GM23338 (cell line): ENCODE data around the gene FAM78B. TPM values are rescaled to one million over a fixed set of nuclear protein-coding genes. Genes with fewer than 3 reads are reported as not detected.

Experiments used
- ATAC-seq: fragments of 200-7000 bp; cut with Tn5 transposase; 3 replicates; pipeline ENCODE4 v1.9.1; 2020
- DNase-seq: peaks from one replicate; pipeline ENCODE4 v3.0.0-alpha.2; 2015; ENCODE audit warnings: low spot score
- H2AFZ ChIP-seq: fragments of 200-600 bp; sonication (generic); 2 replicates; pipeline ENCODE4 v1.8.0; 2016; ENCODE audit warnings: antibody characterized with exemption, mild to moderate bottlenecking, moderate library complexity
- H3F3A ChIP-seq: fragments of 200-600 bp; sonication (generic); replicated peaks from 2 replicates; pipeline ENCODE4 v1.8.0; 2017; ENCODE audit warnings: antibody characterized with exemption, mixed run types, low read depth
- H3K27ac ChIP-seq: fragments of 200-600 bp; sonication (generic); 2 replicates; pipeline ENCODE4 v1.6.1; 2016; ENCODE audit warnings: low read depth
- H3K27me3 ChIP-seq: fragments of 200-600 bp; sonication (generic); 2 replicates; pipeline ENCODE4 v1.8.0; 2016; ENCODE audit warnings: mild to moderate bottlenecking, mixed run types, moderate library complexity; ENCODE audit not compliant: insufficient read depth
- H3K36me3 ChIP-seq: fragments of 200-600 bp; sonication (generic); 2 replicates; pipeline ENCODE4 v1.8.0; 2016; ENCODE audit warnings: mild to moderate bottlenecking; ENCODE audit not compliant: insufficient read depth
- H3K4me1 ChIP-seq: fragments of 200-600 bp; sonication (generic); 2 replicates; pipeline ENCODE4 v1.8.0; 2016; ENCODE audit warnings: mild to moderate bottlenecking, moderate library complexity; ENCODE audit not compliant: insufficient read depth
- H3K4me2 ChIP-seq: fragments of 200-600 bp; sonication (generic); 2 replicates; pipeline ENCODE4 v1.7.1; 2017; ENCODE audit warnings: mixed run types
- H3K4me3 ChIP-seq: fragments of 200-600 bp; sonication (generic); 2 replicates; pipeline ENCODE4 v1.6.1; 2016; ENCODE audit warnings: mixed run types
- H3K79me2 ChIP-seq: fragments of 200-600 bp; sonication (generic); replicated peaks from 2 replicates; pipeline ENCODE4 v1.8.0; 2017; ENCODE audit warnings: mild to moderate bottlenecking; ENCODE audit not compliant: insufficient read depth
- H3K9me2 ChIP-seq: fragments of 200-600 bp; sonication (generic); 2 replicates; pipeline ENCODE4 v1.8.0; 2017; ENCODE audit not compliant: insufficient read depth
- H4K20me1 ChIP-seq: fragments of 200-600 bp; sonication (generic); replicated peaks from 2 replicates; pipeline ENCODE4 v1.8.0; 2017; ENCODE audit warnings: mild to moderate bottlenecking; ENCODE audit not compliant: insufficient read depth
- H3K27ac Mint-ChIP-seq: 2 replicates; pipeline ENCODE4 v1.8.0; 2020; ENCODE audit warnings: inconsistent platforms, mild to moderate bottlenecking, moderate library complexity, mixed read lengths
- H3K27me3 Mint-ChIP-seq: 3 replicates; pipeline ENCODE4 v1.8.0; 2022; ENCODE audit warnings: low read depth, mild to moderate bottlenecking, moderate library complexity, mixed read lengths, inconsistent platforms; ENCODE audit not compliant: insufficient read depth, poor library complexity
- H3K36me3 Mint-ChIP-seq: 3 replicates; pipeline ENCODE4 v1.8.0; 2021; ENCODE audit warnings: low read depth, mild to moderate bottlenecking, inconsistent platforms, moderate library complexity, mixed read lengths
- H3K4me1 Mint-ChIP-seq: 3 replicates; pipeline ENCODE4 v1.8.0; 2020; ENCODE audit warnings: mild to moderate bottlenecking, inconsistent platforms, mixed read lengths
- H3K4me3 Mint-ChIP-seq: 3 replicates; pipeline ENCODE4 v1.8.0; 2021; ENCODE audit warnings: moderate library complexity, mild to moderate bottlenecking, inconsistent platforms, mixed read lengths
- H3K9me3 Mint-ChIP-seq: 3 replicates; pipeline ENCODE4 v1.8.0; 2020; ENCODE audit warnings: moderate library complexity, mild to moderate bottlenecking, inconsistent platforms, mixed read lengths
- EZH2 ChIP-seq: fragments of 200-600 bp; sonication (generic); IDR thresholded peaks from one replicate; pipeline ENCODE4 v1.8.0; 2017; ENCODE audit warnings: antibody characterized with exemption, mild to moderate bottlenecking, low read depth; ENCODE audit not compliant: unreplicated experiment
- JUNB ChIP-seq: IDR thresholded peaks from one replicate; pipeline ENCODE4 v1.6.1; 2016; ENCODE audit warnings: antibody characterized with exemption; ENCODE audit not compliant: unreplicated experiment
- REST ChIP-seq: IDR thresholded peaks from one replicate; pipeline ENCODE4 v1.6.1; 2018; ENCODE audit warnings: antibody characterized with exemption; ENCODE audit not compliant: unreplicated experiment
- STAT1 ChIP-seq: IDR thresholded peaks from one replicate; pipeline ENCODE4 v1.6.1; 2016; ENCODE audit warnings: antibody characterized with exemption; ENCODE audit not compliant: unreplicated experiment
- ZNF331 ChIP-seq: fragments of 250-450 bp; sonication (Bioruptor Pico); IDR thresholded peaks from 2 replicates; pipeline ENCODE4 v1.5.0; 2020; ENCODE audit warnings: low read depth, mild to moderate bottlenecking, moderate library complexity
- polyA plus RNA-seq: library from polyadenylated mRNA; unstranded; fragments of >200 nt; fragmentation: Nextera tagmentation; extraction: Ambion mirVana; gene quantifications from 2 replicates; pipeline ENCODE4 v1.2.1, GENCODE V29; 2016
- total RNA-seq: library from RNA; depleted of rRNA; stranded (reverse); fragments of >200 nt; shearing (Covaris generic); gene quantifications from 2 replicates; pipeline ENCODE4 v1.2.3, GENCODE V29; 2014
- TF ChIP-seq, protein P1 (sequence below), 2 experiments: fragments of 200-600 bp in 1 of 2; sonication (generic) in 1 of 2; conservative IDR thresholded peaks; 2 replicates each; pipeline versions ENCODE4 v1.5.1 to v1.6.1; 2016 to 2017; ENCODE audit warnings: antibody characterized with exemption in 2 of 2, low read depth in 2 of 2, mild to moderate bottlenecking in 2 of 2, moderate library complexity in 1 of 2
- TF ChIP-seq, protein P2 (sequence below): fragments of 250-450 bp; sonication (Bioruptor Pico); IDR thresholded peaks from 2 replicates; pipeline ENCODE4 v1.5.0; 2020; ENCODE audit warnings: mild to moderate bottlenecking, moderate library complexity

Gene FAM78B
- total and polyA plus RNA-seq, 2 experiments from 2014 or later = 1.6 to 4.6 TPM

- TF ChIP-seq, protein P1, sequence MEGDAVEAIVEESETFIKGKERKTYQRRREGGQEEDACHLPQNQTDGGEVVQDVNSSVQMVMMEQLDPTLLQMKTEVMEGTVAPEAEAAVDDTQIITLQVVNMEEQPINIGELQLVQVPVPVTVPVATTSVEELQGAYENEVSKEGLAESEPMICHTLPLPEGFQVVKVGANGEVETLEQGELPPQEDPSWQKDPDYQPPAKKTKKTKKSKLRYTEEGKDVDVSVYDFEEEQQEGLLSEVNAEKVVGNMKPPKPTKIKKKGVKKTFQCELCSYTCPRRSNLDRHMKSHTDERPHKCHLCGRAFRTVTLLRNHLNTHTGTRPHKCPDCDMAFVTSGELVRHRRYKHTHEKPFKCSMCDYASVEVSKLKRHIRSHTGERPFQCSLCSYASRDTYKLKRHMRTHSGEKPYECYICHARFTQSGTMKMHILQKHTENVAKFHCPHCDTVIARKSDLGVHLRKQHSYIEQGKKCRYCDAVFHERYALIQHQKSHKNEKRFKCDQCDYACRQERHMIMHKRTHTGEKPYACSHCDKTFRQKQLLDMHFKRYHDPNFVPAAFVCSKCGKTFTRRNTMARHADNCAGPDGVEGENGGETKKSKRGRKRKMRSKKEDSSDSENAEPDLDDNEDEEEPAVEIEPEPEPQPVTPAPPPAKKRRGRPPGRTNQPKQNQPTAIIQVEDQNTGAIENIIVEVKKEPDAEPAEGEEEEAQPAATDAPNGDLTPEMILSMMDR (conservative IDR thresholded peaks at IDR 0.05; ENCODE audit: low read depth in 2 of 2) = no peak
- TF ChIP-seq JUNB (no peak), STAT1 (no peak), REST (no peak), ZNF331 (CRISPR knock-in tag) (no peak)
These were observed 39.8 kb downstream of the FAM78B start (continued) for GRCh38 chr1:166127003-166127402.

DNA sequence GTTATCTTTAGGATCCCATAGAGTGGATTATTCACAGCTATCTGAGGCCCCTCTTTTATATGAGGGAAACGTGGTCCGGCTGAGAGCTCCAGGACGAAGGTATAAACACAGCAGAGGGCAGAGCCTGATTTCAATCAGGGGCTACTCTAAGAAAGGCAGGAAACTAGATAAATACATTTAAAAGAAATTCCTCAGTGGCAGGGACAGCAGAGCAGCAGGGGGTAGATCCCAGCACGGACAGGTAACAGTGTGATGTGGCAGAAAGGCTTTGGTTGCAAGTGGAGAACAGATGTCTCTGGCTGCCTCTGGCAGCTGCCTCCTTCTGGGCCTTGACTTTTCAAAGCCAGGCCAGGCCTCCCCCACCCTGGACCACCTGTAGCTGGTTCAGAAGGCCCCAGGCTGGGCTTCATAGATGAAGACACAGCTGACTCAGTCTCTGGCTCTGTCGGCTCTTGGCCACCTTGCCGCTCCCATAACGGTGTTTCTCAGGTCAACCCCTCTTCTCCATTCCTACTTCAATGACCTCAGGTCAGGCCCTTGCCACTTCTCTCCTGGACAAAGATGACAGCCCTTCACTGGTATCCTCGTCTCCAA, 43.8 kb downstream of the FAM78B start:
- H3K9me2 ChIP-seq = 0 out of 2 replicates have a peak, but pooled peaks cover 4% of the 10 kb centered on the region
- no peak overlapping the region for H2AFZ ChIP-seq
- Mint-ChIP-seq H3K4me1 (peaks cover 21% of the 10 kb centered on the region), H3K9me3 (no peaks in the 10 kb centered on the region; the same call in 2 of the 3 replicates), H3K27ac (no peak overlapping the region), H3K4me3 (no peak overlapping the region), H3K27me3 (no peaks in the 10 kb centered on the region), H3K36me3 (no peaks in the 10 kb centered on the region)
- peak; percentile 82 for ATAC-seq
- no peaks in the 10 kb centered on the region for H3K79me2 ChIP-seq
- H3F3A ChIP-seq = no peaks in the 10 kb centered on the region
- H3K4me2 ChIP-seq = no peak overlapping the region; the same call in 1 of the 2 replicates
- TF ChIP-seq, protein P2, sequence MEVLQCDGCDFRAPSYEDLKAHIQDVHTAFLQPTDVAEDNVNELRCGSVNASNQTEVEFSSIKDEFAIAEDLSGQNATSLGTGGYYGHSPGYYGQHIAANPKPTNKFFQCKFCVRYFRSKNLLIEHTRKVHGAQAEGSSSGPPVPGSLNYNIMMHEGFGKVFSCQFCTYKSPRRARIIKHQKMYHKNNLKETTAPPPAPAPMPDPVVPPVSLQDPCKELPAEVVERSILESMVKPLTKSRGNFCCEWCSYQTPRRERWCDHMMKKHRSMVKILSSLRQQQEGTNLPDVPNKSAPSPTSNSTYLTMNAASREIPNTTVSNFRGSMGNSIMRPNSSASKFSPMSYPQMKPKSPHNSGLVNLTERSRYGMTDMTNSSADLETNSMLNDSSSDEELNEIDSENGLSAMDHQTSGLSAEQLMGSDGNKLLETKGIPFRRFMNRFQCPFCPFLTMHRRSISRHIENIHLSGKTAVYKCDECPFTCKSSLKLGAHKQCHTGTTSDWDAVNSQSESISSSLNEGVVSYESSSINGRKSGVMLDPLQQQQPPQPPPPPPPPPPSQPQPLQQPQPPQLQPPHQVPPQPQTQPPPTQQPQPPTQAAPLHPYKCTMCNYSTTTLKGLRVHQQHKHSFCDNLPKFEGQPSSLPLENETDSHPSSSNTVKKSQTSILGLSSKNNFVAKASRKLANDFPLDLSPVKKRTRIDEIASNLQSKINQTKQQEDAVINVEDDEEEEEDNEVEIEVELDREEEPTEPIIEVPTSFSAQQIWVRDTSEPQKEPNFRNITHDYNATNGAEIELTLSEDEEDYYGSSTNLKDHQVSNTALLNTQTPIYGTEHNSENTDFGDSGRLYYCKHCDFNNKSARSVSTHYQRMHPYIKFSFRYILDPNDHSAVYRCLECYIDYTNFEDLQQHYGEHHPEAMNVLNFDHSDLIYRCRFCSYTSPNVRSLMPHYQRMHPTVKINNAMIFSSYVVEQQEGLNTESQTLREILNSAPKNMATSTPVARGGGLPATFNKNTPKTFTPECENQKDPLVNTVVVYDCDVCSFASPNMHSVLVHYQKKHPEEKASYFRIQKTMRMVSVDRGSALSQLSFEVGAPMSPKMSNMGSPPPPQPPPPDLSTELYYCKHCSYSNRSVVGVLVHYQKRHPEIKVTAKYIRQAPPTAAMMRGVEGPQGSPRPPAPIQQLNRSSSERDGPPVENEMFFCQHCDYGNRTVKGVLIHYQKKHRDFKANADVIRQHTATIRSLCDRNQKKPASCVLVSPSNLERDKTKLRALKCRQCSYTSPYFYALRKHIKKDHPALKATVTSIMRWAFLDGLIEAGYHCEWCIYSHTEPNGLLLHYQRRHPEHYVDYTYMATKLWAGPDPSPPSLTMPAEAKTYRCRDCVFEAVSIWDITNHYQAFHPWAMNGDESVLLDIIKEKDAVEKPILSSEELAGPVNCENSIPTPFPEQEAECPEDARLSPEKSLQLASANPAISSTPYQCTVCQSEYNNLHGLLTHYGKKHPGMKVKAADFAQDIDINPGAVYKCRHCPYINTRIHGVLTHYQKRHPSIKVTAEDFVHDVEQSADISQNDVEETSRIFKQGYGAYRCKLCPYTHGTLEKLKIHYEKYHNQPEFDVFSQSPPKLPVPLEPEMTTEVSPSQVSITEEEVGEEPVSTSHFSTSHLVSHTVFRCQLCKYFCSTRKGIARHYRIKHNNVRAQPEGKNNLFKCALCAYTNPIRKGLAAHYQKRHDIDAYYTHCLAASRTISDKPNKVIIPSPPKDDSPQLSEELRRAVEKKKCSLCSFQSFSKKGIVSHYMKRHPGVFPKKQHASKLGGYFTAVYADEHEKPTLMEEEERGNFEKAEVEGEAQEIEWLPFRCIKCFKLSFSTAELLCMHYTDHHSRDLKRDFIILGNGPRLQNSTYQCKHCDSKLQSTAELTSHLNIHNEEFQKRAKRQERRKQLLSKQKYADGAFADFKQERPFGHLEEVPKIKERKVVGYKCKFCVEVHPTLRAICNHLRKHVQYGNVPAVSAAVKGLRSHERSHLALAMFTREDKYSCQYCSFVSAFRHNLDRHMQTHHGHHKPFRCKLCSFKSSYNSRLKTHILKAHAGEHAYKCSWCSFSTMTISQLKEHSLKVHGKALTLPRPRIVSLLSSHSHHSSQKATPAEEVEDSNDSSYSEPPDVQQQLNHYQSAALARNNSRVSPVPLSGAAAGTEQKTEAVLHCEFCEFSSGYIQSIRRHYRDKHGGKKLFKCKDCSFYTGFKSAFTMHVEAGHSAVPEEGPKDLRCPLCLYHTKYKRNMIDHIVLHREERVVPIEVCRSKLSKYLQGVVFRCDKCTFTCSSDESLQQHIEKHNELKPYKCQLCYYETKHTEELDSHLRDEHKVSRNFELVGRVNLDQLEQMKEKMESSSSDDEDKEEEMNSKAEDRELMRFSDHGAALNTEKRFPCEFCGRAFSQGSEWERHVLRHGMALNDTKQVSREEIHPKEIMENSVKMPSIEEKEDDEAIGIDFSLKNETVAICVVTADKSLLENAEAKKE = 0 out of 2 replicates have a peak, but pooled peaks have one; percentile 20
- TF ChIP-seq EZH2 = no peak
- peak; percentile 62 for DNase-seq
- no peak overlapping the region for H3K4me3 ChIP-seq
- H3K4me1 ChIP-seq = peaks cover 9% of the 10 kb centered on the region
- no peaks in the 10 kb centered on the region for H3K36me3 ChIP-seq
- no peaks in the 10 kb centered on the region for H3K27me3 ChIP-seq
- H3K27ac ChIP-seq = no peak overlapping the region
- H4K20me1 ChIP-seq = no peaks in the 10 kb centered on the region
